K562 (cell line): ENCODE data around the gene DKKL1. TPM values are rescaled to one million over a fixed set of nuclear protein-coding genes. Genes with fewer than 3 reads are reported as not detected.

Experiments used
- ATAC-seq: fragments of 200-7000 bp; cut with Tn5 transposase; 3 replicates; pipeline ENCODE4 v1.9.1; 2020; ENCODE audit warnings: moderate library complexity
- BruUV-seq: library from RNA; stranded (reverse); fragments of 400-500 nt; replicated peaks from 2 replicates; lab custom pipeline; 2021; lab: Mats Ljungman, UMichigan
- CTCF ChIA-PET: fragments of 300-600 bp; formaldehyde crosslinking; extraction: SDS; loops from one replicate; lab custom pipeline; 2021; ENCODE audit warnings: low intra/inter-chr PET ratio; lab: Yijun Ruan, JAX
- POLR2A ChIA-PET: fragments of 300-600, 350-650 bp; sonication (Branson Sonifier 250); formaldehyde crosslinking; extraction: SDS; loops from one replicate; lab custom pipeline; 2021; ENCODE audit warnings: antibody characterized with exemption, inconsistent platforms; lab: Yijun Ruan, JAX
- DNase-seq, 4 experiments: peaks; one replicate each; pipeline versions ENCODE4 v3.0.0 to v3.0.0-alpha.2; 2011 to 2018; ENCODE audit warnings: low spot score in 3 of 4, mixed read lengths in 3 of 4; ENCODE audit errors: extremely low read depth in 1 of 4
- FAIRE-seq: peaks from 2 replicates; lab custom pipeline; 2011; peaks lifted over from hg19 to GRCh38; lab: Jason Lieb, UNC
- H2AFZ ChIP-seq: 2 replicates; pipeline ENCODE4 v1.6.0; 2011; ENCODE audit warnings: low read depth, low read length, control low read depth, inconsistent platforms
- H3K27ac ChIP-seq: fragments of 200-600 bp; 3 replicates; pipeline ENCODE4 v1.8.0; 2011; ENCODE audit warnings: low read depth, mild to moderate bottlenecking, control low read depth, inconsistent platforms, low read length, moderate library complexity, mixed read lengths; ENCODE audit errors: extremely low read depth
- H3K27me3 ChIP-seq, 2 experiments: fragments of 300-600 bp in 1 of 2; 2 replicates in 1 of 2; 3 replicates in 1 of 2; pipeline versions ENCODE4 v1.6.0 to v1.8.0; 2011; ENCODE audit warnings: inconsistent platforms in 2 of 2, low read length in 2 of 2, mild to moderate bottlenecking in 1 of 2, mixed read lengths in 1 of 2, moderate library complexity in 1 of 2; ENCODE audit not compliant: control insufficient read depth in 2 of 2, insufficient read depth in 2 of 2
- H3K36me3 ChIP-seq: fragments of 300-600 bp; 3 replicates; pipeline ENCODE4 v1.8.0; 2011; ENCODE audit warnings: mild to moderate bottlenecking, low read length, inconsistent platforms; ENCODE audit not compliant: control insufficient read depth, insufficient read depth
- H3K4me1 ChIP-seq, 2 experiments: fragments of 200-600 bp in 1 of 2; replicated peaks in 1 of 2; 2 replicates in 1 of 2; 3 replicates in 1 of 2; pipeline versions ENCODE4 v1.5.1 to v1.8.0; 2011; ENCODE audit warnings: inconsistent platforms in 2 of 2, low read length in 2 of 2, mild to moderate bottlenecking in 1 of 2, mixed read lengths in 1 of 2, moderate library complexity in 1 of 2; ENCODE audit not compliant: control insufficient read depth in 2 of 2, insufficient read depth in 2 of 2
- H3K4me2 ChIP-seq: 2 replicates; pipeline ENCODE4 v1.6.1; 2011; ENCODE audit warnings: low read length, control low read depth, inconsistent platforms, mixed read lengths; ENCODE audit not compliant: insufficient read depth
- H3K4me3 ChIP-seq: fragments of 200-600 bp; sonication (generic), shearing (Covaris generic); 2 replicates; pipeline ENCODE4 v1.5.1; 2016; ENCODE audit warnings: control low read depth, inconsistent platforms
- H3K79me2 ChIP-seq: fragments of 200-600 bp; 3 replicates; pipeline ENCODE4 v1.8.0; 2011; ENCODE audit warnings: low read length, inconsistent platforms; ENCODE audit not compliant: control insufficient read depth, insufficient read depth
- H3K9ac ChIP-seq, 2 experiments: 2 replicates each; pipeline versions ENCODE4 v1.6.0 to v1.6.1; 2011; ENCODE audit warnings: low read depth in 2 of 2, low read length in 2 of 2, control low read depth in 1 of 2, inconsistent platforms in 1 of 2, mild to moderate bottlenecking in 1 of 2, mixed read lengths in 1 of 2; ENCODE audit not compliant: insufficient read depth in 1 of 2
- H3K9me1 ChIP-seq: one replicate; pipeline ENCODE4 v1.6.0; 2011; ENCODE audit warnings: inconsistent platforms, mild to moderate bottlenecking, low read length, moderate library complexity; ENCODE audit not compliant: control insufficient read depth, insufficient read depth
- H3K9me3 ChIP-seq: replicated peaks from 2 replicates; pipeline ENCODE4 v1.5.1; 2011; ENCODE audit warnings: low read depth, low read length, inconsistent platforms; ENCODE audit not compliant: control insufficient read depth, insufficient read depth
- H4K20me1 ChIP-seq: replicated peaks from 2 replicates; pipeline ENCODE4 v1.6.1; 2011; ENCODE audit warnings: low read length, inconsistent platforms, mixed read lengths; ENCODE audit not compliant: control insufficient read depth, insufficient read depth
- POLR2G ChIP-seq: fragments of 200-400 bp; formaldehyde crosslinking; IDR thresholded peaks from 2 replicates; pipeline ENCODE4 v1.6.1; 2017; ENCODE audit warnings: low read depth, mild to moderate bottlenecking, antibody characterized with exemption, low read length, moderate library complexity
- TBP ChIP-seq: optimal IDR thresholded peaks from 2 replicates; pipeline ENCODE3; 2011; ENCODE audit warnings: low read depth, low read length, improper control_type of control experiment
- WGBS: fragments of 100-300 bp; shearing (Covaris generic); methylation state at CpG from one replicate; pipeline ENCODE4 v1.1.6; 2016; ENCODE audit warnings: low coverage, mixed read lengths; ENCODE audit not compliant: insufficient coverage; ENCODE audit errors: missing lambda C conversion rate; 5-methylcytosine and 5-hydroxymethylcytosine counted together
- in situ Hi-C: fragments of 300-500 bp; cut with MboI; formaldehyde crosslinking; loops from 4 replicates; pipeline ENCODE4 v1.15.0; 2018; ENCODE audit warnings: inconsistent platforms, mixed read lengths
- intact Hi-C: fragments of 100-400 bp; cut with micrococcal nuclease; formaldehyde crosslinking; loops from 2 replicates; pipeline ENCODE4 v1.14.2; 2022
- polyA plus RNA-seq, 8 experiments: library from polyadenylated mRNA; depleted of rRNA in 4 of 8; stranded (reverse) in 5 of 8; unstranded in 3 of 8; fragments of >200 nt; fragmentation: Nextera tagmentation in 2 of 8; fragmentation: Illumina TruSeq in 1 of 8; extraction: Ambion mirVana in 2 of 8; extraction: Trizol in 1 of 8; gene quantifications; 2 replicates each; pipeline versions ENCODE4 v1.2.1 to v1.2.3, GENCODE V29; 2011 to 2014; ENCODE audit warnings: inconsistent platforms in 1 of 8, missing spikeins in 1 of 8
- total RNA-seq, 7 experiments: library from RNA; depleted of rRNA in 6 of 7; stranded (reverse); fragments of >200 nt in 6 of 7; fragmentation: Illumina TruSeq in 2 of 7; extraction: Trizol in 2 of 7; gene quantifications; 2 replicates each; pipeline versions ENCODE4 v1.2.1 to v1.2.3, GENCODE V29; 2011 to 2021; ENCODE audit warnings: low replicate concordance in 1 of 7
- TF ChIP-seq, protein P1 (sequence below): fragments of 450-650 bp; IDR thresholded peaks from 2 replicates; pipeline ENCODE4 v1.6.1; 2016; ENCODE audit warnings: borderline replicate concordance
- TF ChIP-seq, protein P2 (sequence below): fragments of 250-450 bp; sonication (Bioruptor Pico); IDR thresholded peaks from 2 replicates; pipeline ENCODE4 v1.8.0; 2021; ENCODE audit warnings: moderate library complexity, mild to moderate bottlenecking, inconsistent platforms

The DKKL1 gene
- total and polyA plus RNA-seq, 9 of the 15 experiments (the other 6 are each of a cell fraction or from before 2014, with no cell fraction given): 0.15 to 1.7 (median 0.52) TPM

DNA sequence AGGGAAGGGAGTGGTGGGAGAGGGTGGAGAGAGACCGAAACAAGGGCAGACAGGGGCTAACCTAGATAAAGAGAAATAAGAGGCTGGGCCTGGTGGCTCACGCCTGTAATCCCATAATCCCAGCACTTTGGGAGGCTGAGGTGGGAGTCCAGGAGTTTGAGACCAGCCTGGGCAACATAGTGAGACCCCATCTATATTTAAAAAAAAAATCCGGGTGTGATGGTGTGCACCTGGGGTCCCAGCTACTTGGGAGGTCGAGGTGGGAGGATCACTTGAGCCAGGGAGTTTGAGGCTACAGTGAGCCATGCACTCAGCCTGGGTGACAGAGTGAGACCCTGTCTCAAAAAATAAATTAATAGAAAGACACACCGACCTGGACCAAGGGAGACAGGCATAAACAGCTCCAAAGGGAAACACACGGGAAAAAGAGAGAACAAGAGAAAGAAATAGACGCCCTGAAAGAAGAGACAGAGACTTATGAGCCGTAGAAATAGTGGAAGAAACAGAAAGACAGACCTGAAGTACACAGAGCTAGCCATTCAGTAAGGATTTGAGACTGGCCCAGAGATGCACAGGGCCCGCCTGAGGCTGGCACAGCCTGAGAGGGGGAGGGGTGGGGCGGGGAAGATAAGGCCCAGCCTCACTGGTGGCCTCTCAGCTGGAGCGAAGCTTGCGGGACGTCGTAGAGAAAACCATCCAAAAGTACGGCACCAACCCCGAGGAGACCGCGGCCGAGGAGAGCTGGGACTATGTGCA lies 26.2 kb upstream of the DKKL1 start (continued):
- TF ChIP-seq, protein P1, sequence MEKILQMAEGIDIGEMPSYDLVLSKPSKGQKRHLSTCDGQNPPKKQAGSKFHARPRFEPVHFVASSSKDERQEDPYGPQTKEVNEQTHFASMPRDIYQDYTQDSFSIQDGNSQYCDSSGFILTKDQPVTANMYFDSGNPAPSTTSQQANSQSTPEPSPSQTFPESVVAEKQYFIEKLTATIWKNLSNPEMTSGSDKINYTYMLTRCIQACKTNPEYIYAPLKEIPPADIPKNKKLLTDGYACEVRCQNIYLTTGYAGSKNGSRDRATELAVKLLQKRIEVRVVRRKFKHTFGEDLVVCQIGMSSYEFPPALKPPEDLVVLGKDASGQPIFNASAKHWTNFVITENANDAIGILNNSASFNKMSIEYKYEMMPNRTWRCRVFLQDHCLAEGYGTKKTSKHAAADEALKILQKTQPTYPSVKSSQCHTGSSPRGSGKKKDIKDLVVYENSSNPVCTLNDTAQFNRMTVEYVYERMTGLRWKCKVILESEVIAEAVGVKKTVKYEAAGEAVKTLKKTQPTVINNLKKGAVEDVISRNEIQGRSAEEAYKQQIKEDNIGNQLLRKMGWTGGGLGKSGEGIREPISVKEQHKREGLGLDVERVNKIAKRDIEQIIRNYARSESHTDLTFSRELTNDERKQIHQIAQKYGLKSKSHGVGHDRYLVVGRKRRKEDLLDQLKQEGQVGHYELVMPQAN: no peak

DNA sequence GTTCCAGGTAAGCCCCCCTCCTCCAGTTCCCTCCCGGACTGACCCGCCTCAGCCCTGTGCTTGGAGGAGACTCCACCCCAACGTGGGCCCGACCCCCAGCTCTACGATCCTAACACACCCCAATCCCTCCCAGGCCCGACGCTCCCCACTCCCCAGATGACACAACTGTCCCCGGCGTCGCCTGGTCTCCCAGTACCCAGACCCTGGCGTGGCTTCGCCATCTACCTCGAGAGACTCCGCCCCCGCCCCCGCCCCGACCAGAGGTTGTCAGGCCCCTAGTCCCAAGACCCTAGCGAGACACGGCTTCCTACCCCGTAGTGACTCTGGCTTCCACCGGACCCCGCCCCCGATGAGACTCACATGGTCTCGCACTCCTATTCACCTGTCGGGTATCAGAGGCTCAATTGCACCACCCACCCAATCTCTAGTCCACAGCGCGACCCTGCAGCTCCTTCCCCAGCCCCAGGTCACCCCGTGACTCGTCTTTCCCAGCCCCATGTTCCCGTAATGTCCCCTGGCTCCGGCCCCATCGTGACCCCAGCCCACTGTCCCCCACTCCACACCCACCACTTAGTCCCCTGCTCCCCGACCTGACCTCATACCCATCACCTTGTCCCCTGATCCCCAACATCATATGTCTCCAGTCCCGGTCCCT lies 25.5 kb upstream of the DKKL1 start:
- Histone ChIP-seq H3K4me1 (peaks cover 40 to 68% of the 10 kb centered on the region in 2 experiments), H3K79me2 (no peaks in the 10 kb centered on the region), H3K9me1 (no peaks in the 10 kb centered on the region), H3K9me3 (no peaks in the 10 kb centered on the region), H3K9ac (peak overlapping the region in 1 of 2 experiments; percentile 48; a peak in 2 of 4 replicates), H3K27me3 (no peaks in the 10 kb centered on the region), H2AFZ (peak overlapping the region; percentile 14; the same call in 1 of the 2 replicates), H3K36me3 (peaks cover 14% of the 10 kb centered on the region; the same call in 1 of the 3 replicates), H3K4me2 (peak overlapping the region; percentile 57), H3K27ac (no peak overlapping the region), H3K4me3 (no peak overlapping the region), H4K20me1 (no peaks in the 10 kb centered on the region)
- 80% methylated on average over 23 of the region's 34 CpGs for WGBS
- no TSS peak for BruUV-seq
- DNase-seq (no peak), ATAC-seq (no peak), FAIRE-seq (no peak)
- POLR2A ChIA-PET: interaction anchor here (0.5 to 1.3 kb wide), 2 partner anchors 98 to 158 kb away, joined by 3 to 4 read pairs; no protein-coding TSS in a partner anchor
- intact Hi-C loops (no loop called here), in situ Hi-C loops (no loop called here)
- TF ChIP-seq TBP (no peak), POLR2G (0 out of 2 replicates have a peak, but pooled peaks have one; percentile 38)
- TF ChIP-seq, protein P2, sequence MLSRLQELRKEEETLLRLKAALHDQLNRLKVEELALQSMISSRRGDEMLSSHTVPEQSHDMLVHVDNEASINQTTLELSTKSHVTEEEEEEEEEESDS (CRISPR knock-in tag): no peak
- CTCF ChIA-PET: no interaction called here
